Measurements from ENCODE around the gene NAV2.
"Not testable (repeated sequence)": the region's sequence is repeated elsewhere in the genome, so short reads cannot be mapped to it uniquely, and the experiment has no call there.

Gene NAV2

GRCh38 chr11:19892876-19893275 lies 180.2 kb downstream of the NAV2 start:
- TF ChIP-seq CTCF (conservative IDR thresholded peaks at IDR 0.05; ENCODE audit: low read depth): no peak
- DNase-seq (ENCODE audit: low spot score): no peak
- ChIA-PET CTCF (interaction anchor here (0.6 kb wide), 1 partner anchor 144 kb away, joined by 3 read pairs; no protein-coding TSS in a partner anchor), POLR2A (ENCODE audit: low non-redundant PET) (no interaction called here)
- no peak overlapping the region for H3K27ac ChIP-seq

DNA sequence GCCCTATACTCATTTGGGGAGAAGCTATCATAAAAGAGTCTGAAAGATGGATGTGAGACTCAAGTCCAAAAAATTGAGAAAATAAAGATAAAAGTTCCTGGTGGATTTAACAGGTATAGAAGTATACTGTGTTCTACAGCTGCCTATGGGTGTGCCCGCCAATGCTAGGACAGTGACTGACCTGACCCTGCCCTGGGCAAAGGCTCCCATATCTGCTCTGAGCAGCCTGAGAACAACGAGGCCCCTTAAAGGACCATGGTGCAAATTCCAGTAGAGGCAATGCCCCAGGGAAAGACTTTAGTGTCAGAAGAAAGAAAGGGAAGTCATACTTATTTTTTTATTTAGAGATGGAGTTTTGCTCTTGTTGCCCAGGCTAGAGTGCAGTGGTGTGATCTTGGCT lies 181.8 kb downstream of the NAV2 start:
- CTCF ChIA-PET: interaction anchor here (0.7 kb wide), 1 partner anchor 151 kb away, joined by 3 read pairs; no protein-coding TSS in a partner anchor
- DNase-seq (ENCODE audit: low spot score): no peak
- no peak overlapping the region for H3K27ac ChIP-seq
- TF ChIP-seq CTCF (conservative IDR thresholded peaks at IDR 0.05; ENCODE audit: low read depth): no peak
- POLR2A ChIA-PET (ENCODE audit: low non-redundant PET): no interaction called here

DNA sequence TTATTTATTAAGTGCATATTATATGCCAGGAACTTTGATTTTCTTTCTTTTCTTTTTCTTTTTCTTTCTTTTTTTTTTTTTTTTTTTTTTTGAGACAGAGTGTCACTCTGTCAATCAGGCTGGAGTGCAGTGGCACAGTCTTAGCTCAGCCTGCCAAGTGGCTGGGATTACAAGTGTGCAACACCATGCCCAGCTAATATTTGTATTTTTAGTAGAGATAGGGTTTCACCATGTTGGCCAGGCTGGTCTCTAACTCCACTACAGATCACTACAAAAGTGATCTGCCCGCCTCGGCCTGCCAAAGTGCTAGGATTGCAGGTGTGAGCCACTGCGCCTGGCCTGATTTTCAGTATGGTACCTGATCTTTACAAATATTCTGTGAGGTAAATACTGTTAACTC lies 182.4 kb downstream of the NAV2 start:
- DNase-seq (ENCODE audit: low spot score); CTCF ChIA-PET; POLR2A ChIA-PET (ENCODE audit: low non-redundant PET); H3K27ac ChIP-seq: not testable (repeated sequence)

GRCh38 chr11:19895776-19896175 lies 183.1 kb downstream of the NAV2 start:
- POLR2A ChIA-PET (ENCODE audit: low non-redundant PET): no interaction called here
- CTCF ChIA-PET: no interaction called here
- H3K27ac ChIP-seq: no peak overlapping the region
- DNase-seq (ENCODE audit: low spot score): peak; percentile 55
- TF ChIP-seq CTCF (conservative IDR thresholded peaks at IDR 0.05; ENCODE audit: low read depth): no peak

- ChIA-PET CTCF (interaction anchor here (0.6 to 2.5 kb wide), 26 partner anchors 9 to 481 kb away, joined by 3 to 20 read pairs (median 4); no protein-coding TSS in a partner anchor), POLR2A (ENCODE audit: low non-redundant PET) (interaction anchor here (0.6 kb wide), 1 partner anchor 54 kb away, joined by 3 read pairs; no protein-coding TSS in a partner anchor)
- peak; percentile 86 for TF ChIP-seq CTCF (conservative IDR thresholded peaks at IDR 0.05; ENCODE audit: low read depth)
Measured at GRCh38 chr11:19903620-19904069, 191.0 kb downstream of the NAV2 start.

DNA sequence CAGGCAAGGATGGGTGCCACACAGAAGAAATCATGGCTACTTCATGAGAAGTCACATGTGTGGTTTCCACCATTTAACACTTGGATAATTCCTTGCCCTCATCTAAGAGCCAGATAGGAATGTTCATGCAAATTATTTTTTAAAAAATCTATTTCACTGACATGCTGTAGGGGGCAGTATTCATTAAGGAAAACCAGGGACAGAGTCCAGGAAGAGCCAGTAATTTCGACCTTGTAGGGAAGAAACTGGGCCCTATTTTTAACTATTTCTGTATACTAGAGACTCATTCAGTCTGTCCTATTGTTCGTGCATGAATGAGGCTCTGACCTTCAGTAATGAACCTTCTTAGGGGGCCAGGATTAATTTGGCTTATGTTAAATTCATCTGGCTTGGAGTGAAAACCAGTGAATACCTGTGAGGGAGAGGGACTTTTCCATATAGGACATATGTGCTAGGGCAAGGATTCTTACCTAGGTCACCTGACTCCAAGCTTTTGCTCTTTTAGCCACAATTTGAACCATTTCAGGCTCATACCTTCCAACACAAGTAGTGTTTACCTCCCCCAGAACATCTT lies 192.7 kb downstream of the NAV2 start:
- CTCF ChIA-PET: interaction anchor here (0.6 to 1.5 kb wide), 5 partner anchors 19 to 334 kb away, joined by 3 to 7 read pairs (median 3); no protein-coding TSS in a partner anchor
- H3K27ac ChIP-seq: no peak overlapping the region
- POLR2A ChIA-PET (ENCODE audit: low non-redundant PET): no interaction called here
- peak; percentile 62 for DNase-seq (ENCODE audit: low spot score)
- TF ChIP-seq CTCF (conservative IDR thresholded peaks at IDR 0.05; ENCODE audit: low read depth): peak; percentile 56

More at GRCh38 chr11:19903620-19904069, 191.0 kb downstream of the NAV2 start:
- DNase-seq (ENCODE audit: low spot score): peak; percentile 65
- H3K27ac ChIP-seq: no peak overlapping the region

DNA sequence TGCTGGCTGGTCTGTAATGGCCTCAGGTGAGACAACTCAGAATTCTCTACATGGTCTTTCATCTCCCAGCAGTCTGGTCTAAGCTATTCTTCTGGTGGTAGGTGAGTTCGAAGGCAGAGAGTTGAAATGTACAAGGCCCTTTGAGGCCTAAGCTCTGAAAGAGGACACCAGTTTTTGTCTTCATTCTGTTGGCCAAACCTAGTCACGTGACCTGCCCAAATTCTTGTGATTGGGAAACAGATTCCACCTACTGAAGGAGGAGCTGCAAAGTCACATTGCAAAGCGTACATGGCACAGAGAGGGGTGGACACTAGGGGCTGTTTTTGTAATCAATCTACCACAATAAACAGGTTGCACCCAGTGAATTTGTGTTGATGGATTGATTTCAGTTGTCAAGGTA lies 193.5 kb downstream of the NAV2 start:
- H3K27ac ChIP-seq: no peak overlapping the region
- TF ChIP-seq CTCF (conservative IDR thresholded peaks at IDR 0.05; ENCODE audit: low read depth): no peak
- no peak for DNase-seq (ENCODE audit: low spot score)
- ChIA-PET POLR2A (ENCODE audit: low non-redundant PET) (no interaction called here), CTCF (interaction anchor here (0.6 to 1.5 kb wide), 6 partner anchors 58 to 445 kb away, joined by 3 to 7 read pairs (median 3); no protein-coding TSS in a partner anchor)
